ENCODE data around the gene NFIC. TPM values are rescaled to one million over a fixed set of nuclear protein-coding genes. Genes with fewer than 3 reads are reported as not detected.
"Not testable (repeated sequence)": the region's sequence is repeated elsewhere in the genome, so short reads cannot be mapped to it uniquely, and the experiment has no call there.

The NFIC gene
- total RNA-seq, 2 experiments from 2014 or later = 11.9 to 12.8 TPM

DNA sequence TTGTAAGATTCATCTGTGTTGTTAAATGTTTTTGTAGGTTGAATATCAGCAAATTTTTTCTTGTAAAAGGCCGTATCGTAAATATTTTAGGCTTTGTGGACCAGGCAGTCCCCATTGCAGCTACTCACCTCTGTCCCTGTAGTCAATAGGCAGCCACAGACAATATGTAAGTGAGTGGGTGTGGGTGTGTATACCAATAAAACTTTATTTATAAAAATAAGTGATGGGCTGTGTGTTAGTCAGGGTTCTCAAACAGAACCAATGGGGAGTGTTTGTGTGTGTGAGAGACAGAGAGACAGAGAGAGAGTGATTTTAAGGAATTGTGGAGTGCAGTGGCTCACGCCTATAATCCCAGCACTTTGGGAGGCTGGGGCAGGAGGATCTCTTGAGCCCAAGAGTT, 37.6 kb upstream of the NFIC start:
- CTCF ChIA-PET = interaction anchor here (1.2 to 2.2 kb wide), 6 partner anchors 101 to 159 kb away, joined by 4 to 8 read pairs (median 6); no protein-coding TSS in a partner anchor
- Mint-ChIP-seq H3K27ac (no peak overlapping the region), H3K27me3 (ENCODE audit: low read depth) (no peaks in the 10 kb centered on the region), H3K4me3 (no peak overlapping the region), H3K4me1 (ENCODE audit: low read depth) (peaks cover 2% of the 10 kb centered on the region), H3K9me3 (no peaks in the 10 kb centered on the region), H3K36me3 (ENCODE audit: low read depth) (no peaks in the 10 kb centered on the region)
- no peak for DNase-seq
- intact Hi-C loops (cut with micrococcal nuclease) = no loop called here

GRCh38 chr19:3330047-3330446, 36.3 kb upstream of the NFIC start:
- Mint-ChIP-seq H3K27me3 (ENCODE audit: low read depth) (no peaks in the 10 kb centered on the region), H3K9me3 (no peaks in the 10 kb centered on the region), H3K27ac (no peak overlapping the region), H3K4me1 (ENCODE audit: low read depth) (peaks cover 2% of the 10 kb centered on the region), H3K36me3 (ENCODE audit: low read depth) (no peaks in the 10 kb centered on the region), H3K4me3 (no peak overlapping the region)
- CTCF ChIA-PET = interaction anchor here (0.6 kb wide), 1 partner anchor 154 kb away, joined by 3 read pairs; no protein-coding TSS in a partner anchor
- DNase-seq = no peak
- intact Hi-C loops (cut with micrococcal nuclease) = no loop called here

DNA sequence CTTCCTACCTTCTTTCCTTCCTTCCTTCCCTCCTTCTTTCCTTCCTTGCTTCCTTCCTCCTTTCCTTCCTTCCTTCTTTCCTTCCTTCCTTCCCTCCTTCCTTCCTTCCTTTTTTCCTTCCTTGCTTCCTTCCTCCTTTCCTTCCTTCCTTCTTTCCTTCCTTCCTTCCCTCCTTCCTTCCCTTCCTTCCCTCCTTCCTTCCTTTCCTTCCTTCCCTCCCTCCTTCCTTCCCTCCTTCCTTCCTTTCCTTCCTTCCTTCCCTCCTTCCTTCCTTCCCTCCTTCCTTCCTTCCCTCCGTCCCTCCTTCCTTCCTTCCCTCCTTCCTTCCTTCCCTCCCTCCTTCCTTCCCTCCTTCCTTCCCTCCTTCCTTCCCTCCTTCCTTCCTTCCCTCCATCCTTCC, 34.2 kb upstream of the NFIC start:
- H3K4me3 Mint-ChIP-seq; H3K36me3 Mint-ChIP-seq (ENCODE audit: low read depth); H3K27me3 Mint-ChIP-seq (ENCODE audit: low read depth); CTCF ChIA-PET; DNase-seq; H3K9me3 Mint-ChIP-seq; intact Hi-C loops (cut with micrococcal nuclease); H3K4me1 Mint-ChIP-seq (ENCODE audit: low read depth); H3K27ac Mint-ChIP-seq: not testable (repeated sequence)

DNA sequence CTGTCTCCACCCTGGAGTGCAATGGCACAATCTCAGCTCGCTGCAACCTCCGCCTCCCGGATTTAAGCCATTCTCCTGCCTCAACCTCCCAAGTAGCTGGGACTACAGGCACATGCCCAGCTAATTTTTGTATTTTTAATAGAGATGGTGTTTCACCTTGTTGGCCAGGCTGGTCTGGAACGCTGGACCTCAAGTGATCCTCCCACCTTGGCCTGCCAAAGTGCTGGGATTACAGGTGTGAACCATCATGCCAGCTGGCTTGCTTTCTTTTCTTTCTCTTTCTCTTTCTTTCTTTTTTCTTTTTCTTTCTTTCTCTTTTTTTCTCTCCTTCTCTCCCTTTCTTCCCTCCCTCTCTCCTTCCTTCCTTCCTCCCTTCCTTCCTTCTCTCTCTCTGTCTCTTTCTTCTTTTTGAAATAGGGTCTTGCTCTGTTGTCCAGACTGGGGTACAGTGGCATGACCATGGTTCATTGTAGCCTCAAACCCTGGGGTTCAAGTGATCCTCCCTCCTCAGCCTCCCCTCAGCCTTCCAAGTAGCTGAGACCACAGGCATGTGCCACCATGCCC, 33.3 kb upstream of the NFIC start:
- Mint-ChIP-seq H3K27ac (no peak overlapping the region), H3K9me3 (no peaks in the 10 kb centered on the region), H3K27me3 (ENCODE audit: low read depth) (no peaks in the 10 kb centered on the region), H3K4me3 (no peak overlapping the region), H3K36me3 (ENCODE audit: low read depth) (no peaks in the 10 kb centered on the region), H3K4me1 (ENCODE audit: low read depth) (peaks cover 4% of the 10 kb centered on the region)
- intact Hi-C loops (cut with micrococcal nuclease) = no loop called here
- CTCF ChIA-PET = no interaction called here
- no peak for DNase-seq

DNA sequence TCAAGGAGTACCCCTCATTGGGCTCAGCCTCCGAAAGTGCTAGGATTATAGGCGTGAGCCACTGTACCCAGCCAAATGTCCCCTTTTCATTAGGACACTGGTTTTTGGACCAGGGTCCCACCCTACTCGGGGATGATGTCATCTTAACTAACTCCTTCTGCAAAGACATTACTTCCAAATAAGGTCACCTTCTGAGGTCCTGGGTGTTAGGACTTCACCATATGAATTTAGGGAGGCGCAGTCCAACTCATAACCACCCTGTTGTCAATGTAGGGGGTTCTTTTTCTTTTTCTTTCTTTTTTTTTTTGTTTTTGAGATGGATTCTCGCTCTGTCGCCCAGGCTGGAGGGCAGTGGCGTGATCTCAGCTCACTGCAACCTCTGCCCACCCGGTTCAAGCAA, 32.7 kb upstream of the NFIC start:
- H3K4me3 Mint-ChIP-seq = no peak overlapping the region
- CTCF ChIA-PET = no interaction called here
- DNase-seq = no peak
- intact Hi-C loops (cut with micrococcal nuclease) = no loop called here
- no peaks in the 10 kb centered on the region for H3K36me3 Mint-ChIP-seq (ENCODE audit: low read depth)
- H3K9me3 Mint-ChIP-seq = no peaks in the 10 kb centered on the region
- no peaks in the 10 kb centered on the region for H3K27me3 Mint-ChIP-seq (ENCODE audit: low read depth)
- no peak overlapping the region for H3K27ac Mint-ChIP-seq
- peaks cover 8% of the 10 kb centered on the region for H3K4me1 Mint-ChIP-seq (ENCODE audit: low read depth)

GRCh38 chr19:3334749-3335430, 31.5 kb upstream of the NFIC start:
- peaks cover 13% of the 10 kb centered on the region for H3K4me1 Mint-ChIP-seq (ENCODE audit: low read depth)
- H3K27ac Mint-ChIP-seq; H3K36me3 Mint-ChIP-seq (ENCODE audit: low read depth); H3K9me3 Mint-ChIP-seq; DNase-seq; H3K27me3 Mint-ChIP-seq (ENCODE audit: low read depth); H3K4me3 Mint-ChIP-seq; intact Hi-C loops (cut with micrococcal nuclease): not testable (repeated sequence)
- CTCF ChIA-PET = interaction anchor here (1.3 kb wide), 1 partner anchor 94 kb away, joined by 4 read pairs; no protein-coding TSS in a partner anchor

DNA sequence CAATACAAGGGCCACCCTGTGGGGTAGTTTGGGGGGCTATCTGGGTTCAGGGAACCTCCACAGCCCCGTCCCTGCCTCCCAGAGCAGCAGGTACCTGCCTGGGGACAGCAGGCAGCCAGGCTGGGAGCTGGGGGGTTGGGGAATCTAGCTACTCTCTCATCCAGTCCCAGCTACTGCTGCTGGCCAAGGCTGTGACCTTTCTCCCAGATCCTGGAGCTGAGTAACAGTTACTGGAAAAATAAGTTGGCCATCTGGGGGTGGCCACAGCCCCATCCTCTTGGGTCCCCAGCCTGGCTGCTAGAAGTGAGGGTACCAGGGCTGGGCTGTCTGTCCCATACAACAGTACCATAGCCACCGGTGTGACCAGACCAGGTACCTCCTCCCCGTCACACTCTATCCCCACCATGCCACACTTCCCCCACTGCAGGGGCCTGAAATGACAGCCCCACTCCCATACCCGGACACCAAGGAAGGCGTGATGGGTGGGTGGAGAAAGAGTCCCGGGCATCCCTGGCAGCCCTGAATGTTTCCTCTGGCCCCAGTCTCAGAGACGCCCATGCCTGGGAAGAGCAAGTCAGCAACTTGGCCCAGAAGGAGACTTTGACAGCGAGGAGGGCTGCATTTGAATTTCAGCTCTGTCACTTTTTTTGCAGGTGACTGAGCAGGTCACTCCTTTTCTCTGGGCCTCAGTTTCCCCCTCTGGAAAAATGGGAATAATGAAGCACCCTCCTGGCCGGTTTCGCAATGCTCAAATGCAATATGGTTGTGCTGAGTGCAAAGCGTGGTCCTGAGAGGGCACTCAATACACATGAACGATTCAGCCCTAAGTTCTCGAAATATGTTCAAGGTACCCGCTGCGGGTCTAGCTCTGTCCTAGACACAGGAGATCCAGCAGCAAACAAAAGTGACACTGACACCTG, 30.7 kb upstream of the NFIC start:
- Mint-ChIP-seq H3K9me3 (no peaks in the 10 kb centered on the region), H3K27me3 (ENCODE audit: low read depth) (no peaks in the 10 kb centered on the region), H3K27ac (no peak overlapping the region), H3K36me3 (ENCODE audit: low read depth) (no peaks in the 10 kb centered on the region), H3K4me3 (no peak overlapping the region), H3K4me1 (ENCODE audit: low read depth) (peaks cover 15% of the 10 kb centered on the region)
- CTCF ChIA-PET = interaction anchor here (0.8 to 1.6 kb wide), 3 partner anchors 93 to 150 kb away, joined by 3 to 4 read pairs (median 3); no protein-coding TSS in a partner anchor
- DNase-seq = no peak
- intact Hi-C loops (cut with micrococcal nuclease) = no loop called here

- Mint-ChIP-seq H3K4me3 (no peak overlapping the region), H3K27me3 (ENCODE audit: low read depth) (no peaks in the 10 kb centered on the region), H3K36me3 (ENCODE audit: low read depth) (no peaks in the 10 kb centered on the region), H3K4me1 (ENCODE audit: low read depth) (peaks cover 15% of the 10 kb centered on the region), H3K27ac (no peak overlapping the region), H3K9me3 (no peaks in the 10 kb centered on the region)
- CTCF ChIA-PET = interaction anchor here (0.8 to 1.6 kb wide), 2 partner anchors 111 to 149 kb away, joined by 3 read pairs; no protein-coding TSS in a partner anchor
- no peak for DNase-seq
- intact Hi-C loops (cut with micrococcal nuclease) = no loop called here
Observed at GRCh38 chr19:3336351-3336679, 30.1 kb upstream of the NFIC start.

DNA sequence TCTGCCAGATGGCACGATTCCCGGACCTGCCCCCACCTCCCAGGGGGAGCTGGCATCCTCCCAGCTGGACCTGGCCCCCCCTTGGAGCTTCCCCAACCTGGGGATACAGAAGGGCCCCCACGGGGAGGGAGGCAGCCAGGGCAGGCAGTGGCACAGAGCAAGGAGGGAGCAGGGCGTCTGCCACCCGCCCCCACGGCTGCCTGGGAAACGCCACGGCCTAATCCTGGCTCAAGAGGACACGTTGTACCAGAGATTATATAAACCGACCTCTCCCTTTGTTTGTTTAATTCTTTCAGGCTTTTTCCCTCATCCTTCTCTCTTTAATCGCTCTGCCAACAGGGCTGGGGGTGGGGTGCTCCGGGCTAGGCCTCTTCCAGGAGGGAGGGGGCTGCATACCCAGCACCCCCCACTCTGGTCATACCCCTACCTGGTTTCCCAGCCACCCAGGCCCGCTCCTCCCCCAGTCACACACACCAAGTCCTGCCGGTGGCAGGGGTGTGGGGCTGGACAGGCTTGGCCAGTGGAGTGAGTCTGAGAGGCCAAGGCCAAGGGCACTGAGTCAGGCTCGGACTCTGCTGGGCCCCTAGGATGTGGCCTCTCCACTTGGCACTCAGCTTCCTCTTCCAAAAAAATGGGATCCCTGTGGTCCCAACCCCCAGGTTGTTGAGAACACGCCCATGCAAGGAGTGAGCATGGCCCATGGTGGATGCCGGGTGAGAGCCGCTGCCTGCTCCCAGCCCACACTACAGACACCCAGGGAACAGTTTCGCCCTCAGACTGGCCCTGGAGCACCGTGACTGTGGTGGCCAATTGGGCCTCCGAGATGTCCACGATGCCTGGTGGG, 29.5 kb upstream of the NFIC start:
- peaks cover 15% of the 10 kb centered on the region for H3K4me1 Mint-ChIP-seq (ENCODE audit: low read depth)
- DNase-seq = no peak
- H3K27ac Mint-ChIP-seq = no peak overlapping the region
- CTCF ChIA-PET = interaction anchor here (0.6 to 1.8 kb wide), 4 partner anchors 93 to 246 kb away, joined by 3 to 14 read pairs (median 3); no protein-coding TSS in a partner anchor
- no peaks in the 10 kb centered on the region for H3K36me3 Mint-ChIP-seq (ENCODE audit: low read depth)
- intact Hi-C loops (cut with micrococcal nuclease) = no loop called here
- H3K4me3 Mint-ChIP-seq = no peak overlapping the region
- no peaks in the 10 kb centered on the region for H3K27me3 Mint-ChIP-seq (ENCODE audit: low read depth)
- H3K9me3 Mint-ChIP-seq = no peaks in the 10 kb centered on the region

- H3K9me3 Mint-ChIP-seq = no peaks in the 10 kb centered on the region
- no peak overlapping the region for H3K27ac Mint-ChIP-seq
- H3K4me1 Mint-ChIP-seq (ENCODE audit: low read depth) = peaks cover 15% of the 10 kb centered on the region
- DNase-seq = peak; percentile 66
- no peaks in the 10 kb centered on the region for H3K36me3 Mint-ChIP-seq (ENCODE audit: low read depth)
- no peaks in the 10 kb centered on the region for H3K27me3 Mint-ChIP-seq (ENCODE audit: low read depth)
- intact Hi-C loops (cut with micrococcal nuclease) = no loop called here
- no peak overlapping the region for H3K4me3 Mint-ChIP-seq
- CTCF ChIA-PET = interaction anchor here (1.8 kb wide), 1 partner anchor 91 kb away, joined by 14 read pairs; no protein-coding TSS in a partner anchor
Observed at GRCh38 chr19:3338541-3339181, 27.7 kb upstream of the NFIC start.

- H3K27ac Mint-ChIP-seq = no peak overlapping the region
- H3K27me3 Mint-ChIP-seq (ENCODE audit: low read depth) = no peaks in the 10 kb centered on the region
- H3K4me3 Mint-ChIP-seq = no peak overlapping the region
- H3K9me3 Mint-ChIP-seq = no peaks in the 10 kb centered on the region
- no peaks in the 10 kb centered on the region for H3K36me3 Mint-ChIP-seq (ENCODE audit: low read depth)
- peaks cover 15% of the 10 kb centered on the region for H3K4me1 Mint-ChIP-seq (ENCODE audit: low read depth)
- intact Hi-C loops (cut with micrococcal nuclease) = no loop called here
- DNase-seq = no peak
- CTCF ChIA-PET = interaction anchor here (1.5 kb wide), 1 partner anchor 89 kb away, joined by 7 read pairs; no protein-coding TSS in a partner anchor
Observed at GRCh38 chr19:3340340-3340739, 26.0 kb upstream of the NFIC start.
